ENCODE results near the gene CTNNA2.
A peak's percentile ranks its signal among the peaks of the same experiment; 100 is the strongest.

CTNNA2 gene

DNA sequence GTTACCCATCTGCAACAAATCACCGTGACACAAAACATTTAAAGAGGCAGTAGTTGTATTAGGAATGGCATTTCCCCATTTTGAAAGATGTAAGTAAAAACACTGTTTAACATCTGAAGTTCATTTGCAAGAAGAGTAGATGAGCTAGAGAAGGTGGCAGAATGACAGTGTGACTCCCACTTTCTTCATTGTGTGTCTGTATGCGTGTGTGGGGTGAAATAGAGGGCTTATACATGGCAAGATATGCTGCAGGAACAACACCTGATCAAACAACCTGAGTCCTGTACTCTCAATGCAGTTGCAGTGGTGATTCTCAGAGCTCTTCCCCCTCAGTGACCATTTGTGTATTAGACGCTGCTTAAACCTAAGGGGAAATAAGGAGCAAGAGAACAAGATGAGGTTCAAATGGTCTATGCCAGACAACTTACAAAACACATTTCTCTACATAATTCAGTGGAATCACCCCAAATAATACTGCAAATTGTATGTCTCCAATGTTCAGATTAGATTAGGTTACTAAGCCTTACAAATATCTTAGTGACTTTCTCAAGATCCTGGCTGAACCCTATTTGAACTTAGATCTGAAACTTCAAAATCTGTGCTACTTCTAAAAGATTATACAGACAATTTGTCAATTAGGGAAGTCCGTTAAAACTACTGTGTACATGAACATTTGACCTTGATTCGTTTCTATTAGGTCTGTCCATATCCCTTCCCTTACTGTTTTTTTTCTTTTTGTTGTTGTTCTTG is 561.6 kb downstream of the CTNNA2 start:
- TF ChIP-seq, protein P1, sequence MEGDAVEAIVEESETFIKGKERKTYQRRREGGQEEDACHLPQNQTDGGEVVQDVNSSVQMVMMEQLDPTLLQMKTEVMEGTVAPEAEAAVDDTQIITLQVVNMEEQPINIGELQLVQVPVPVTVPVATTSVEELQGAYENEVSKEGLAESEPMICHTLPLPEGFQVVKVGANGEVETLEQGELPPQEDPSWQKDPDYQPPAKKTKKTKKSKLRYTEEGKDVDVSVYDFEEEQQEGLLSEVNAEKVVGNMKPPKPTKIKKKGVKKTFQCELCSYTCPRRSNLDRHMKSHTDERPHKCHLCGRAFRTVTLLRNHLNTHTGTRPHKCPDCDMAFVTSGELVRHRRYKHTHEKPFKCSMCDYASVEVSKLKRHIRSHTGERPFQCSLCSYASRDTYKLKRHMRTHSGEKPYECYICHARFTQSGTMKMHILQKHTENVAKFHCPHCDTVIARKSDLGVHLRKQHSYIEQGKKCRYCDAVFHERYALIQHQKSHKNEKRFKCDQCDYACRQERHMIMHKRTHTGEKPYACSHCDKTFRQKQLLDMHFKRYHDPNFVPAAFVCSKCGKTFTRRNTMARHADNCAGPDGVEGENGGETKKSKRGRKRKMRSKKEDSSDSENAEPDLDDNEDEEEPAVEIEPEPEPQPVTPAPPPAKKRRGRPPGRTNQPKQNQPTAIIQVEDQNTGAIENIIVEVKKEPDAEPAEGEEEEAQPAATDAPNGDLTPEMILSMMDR (IDR thresholded peaks at IDR 0.05; ENCODE audit: low read depth, low read length): no peak
- H3K27me3 ChIP-seq (ENCODE audit: insufficient read depth, low read depth, severe bottlenecking): no peaks in the 10 kb centered on the region
- no peaks in the 10 kb centered on the region for H3K36me3 ChIP-seq
- H3K4me3 ChIP-seq (ENCODE audit: low read depth, low read length): no peak overlapping the region
- no peaks in the 10 kb centered on the region for H3K9me3 ChIP-seq (ENCODE audit: severe bottlenecking)
- no peak overlapping the region for H3K27ac ChIP-seq
- no peak for DNase-seq

DNA sequence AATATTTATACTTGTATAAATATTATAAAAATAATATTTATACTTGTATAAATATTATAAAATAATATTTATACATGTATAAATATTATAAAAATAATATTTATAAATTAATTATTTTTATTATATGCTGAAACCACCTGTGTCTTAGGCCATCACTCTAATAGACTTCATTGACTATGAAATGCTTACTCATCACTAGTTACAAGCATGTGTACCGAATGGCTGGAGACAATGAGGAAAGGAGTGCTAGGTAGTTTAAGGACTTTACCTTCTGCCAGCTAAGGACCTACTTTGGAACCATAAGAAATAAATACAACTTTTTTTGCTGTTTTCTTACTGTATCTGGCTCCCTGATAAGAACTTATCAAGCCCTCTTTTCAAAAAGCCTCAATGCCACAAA is 562.9 kb downstream of the CTNNA2 start:
- no peak overlapping the region for H3K4me3 ChIP-seq (ENCODE audit: low read depth, low read length)
- H3K27me3 ChIP-seq (ENCODE audit: insufficient read depth, low read depth, severe bottlenecking): no peaks in the 10 kb centered on the region
- no peak for DNase-seq
- H3K27ac ChIP-seq: no peak overlapping the region
- TF ChIP-seq, protein P1 (IDR thresholded peaks at IDR 0.05; ENCODE audit: low read depth, low read length): no peak
- H3K36me3 ChIP-seq: no peaks in the 10 kb centered on the region
- H3K9me3 ChIP-seq (ENCODE audit: severe bottlenecking): no peaks in the 10 kb centered on the region

DNA sequence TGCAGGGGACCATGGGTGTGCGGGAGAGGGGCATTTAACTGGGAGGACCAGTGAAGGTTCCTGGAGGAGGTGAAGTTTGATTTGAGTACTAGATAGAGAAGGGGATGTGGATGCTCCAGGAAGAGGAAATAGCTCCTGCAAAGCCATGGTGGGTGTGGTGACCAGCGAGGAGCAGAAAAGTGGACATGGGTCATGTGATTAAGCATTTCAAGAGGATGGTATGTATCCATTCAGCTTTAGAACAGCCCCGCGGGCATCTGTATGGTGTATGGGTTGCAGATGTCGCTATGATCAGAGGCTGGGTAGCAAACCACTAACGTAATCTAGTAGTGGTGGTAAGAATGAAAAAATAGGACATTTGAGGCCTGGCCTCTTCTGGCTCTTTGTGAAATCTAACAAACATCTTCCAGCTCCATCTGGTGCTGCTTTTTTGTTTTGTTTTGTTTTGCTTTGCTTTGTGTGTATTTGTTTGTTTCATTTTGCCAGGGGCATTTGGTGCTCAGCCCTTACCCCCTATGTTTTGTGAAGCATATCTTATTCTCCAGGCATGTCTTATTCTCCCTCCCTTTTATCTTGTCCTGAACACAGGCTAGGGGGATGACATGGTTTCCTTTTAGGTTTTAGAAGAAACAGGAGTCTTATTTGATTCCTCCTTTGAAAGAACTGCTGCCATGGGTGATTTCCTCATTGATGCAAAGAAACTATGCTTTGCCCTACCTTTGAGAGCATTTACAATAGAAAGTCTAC is 565.6 kb downstream of the CTNNA2 start:
- H3K36me3 ChIP-seq: no peaks in the 10 kb centered on the region
- TF ChIP-seq, protein P1 (IDR thresholded peaks at IDR 0.05; ENCODE audit: low read depth, low read length): no peak
- no peak overlapping the region for H3K4me3 ChIP-seq (ENCODE audit: low read depth, low read length)
- H3K27me3 ChIP-seq (ENCODE audit: insufficient read depth, low read depth, severe bottlenecking): no peaks in the 10 kb centered on the region
- no peak for DNase-seq
- no peaks in the 10 kb centered on the region for H3K9me3 ChIP-seq (ENCODE audit: severe bottlenecking)
- H3K27ac ChIP-seq: no peak overlapping the region

DNA sequence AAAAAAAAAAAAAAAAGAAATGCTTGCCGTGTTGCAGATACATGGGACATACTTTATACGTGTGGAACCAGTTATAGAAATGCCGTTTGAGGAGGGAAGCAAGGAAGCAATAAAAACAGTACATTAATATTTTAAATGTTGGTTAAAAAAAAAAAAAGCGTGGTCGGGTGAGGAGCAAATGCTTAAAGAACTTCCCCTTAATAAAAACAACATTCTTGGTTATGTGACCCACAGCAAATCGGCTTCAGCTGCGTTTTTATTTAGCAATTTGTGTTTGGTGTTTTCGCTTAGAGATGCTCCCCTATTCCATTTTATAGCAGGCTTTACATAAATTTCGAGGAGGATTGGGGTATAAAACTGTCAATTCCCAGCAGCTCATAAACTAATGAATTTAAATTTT is 568.1 kb downstream of the CTNNA2 start:
- DNase-seq: no peak
- H3K9me3 ChIP-seq (ENCODE audit: severe bottlenecking): no peaks in the 10 kb centered on the region
- H3K36me3 ChIP-seq: no peaks in the 10 kb centered on the region
- H3K27me3 ChIP-seq (ENCODE audit: insufficient read depth, low read depth, severe bottlenecking): no peaks in the 10 kb centered on the region
- H3K4me3 ChIP-seq (ENCODE audit: low read depth, low read length): no peak overlapping the region
- H3K27ac ChIP-seq: no peak overlapping the region
- TF ChIP-seq, protein P1 (IDR thresholded peaks at IDR 0.05; ENCODE audit: low read depth, low read length): no peak

DNA sequence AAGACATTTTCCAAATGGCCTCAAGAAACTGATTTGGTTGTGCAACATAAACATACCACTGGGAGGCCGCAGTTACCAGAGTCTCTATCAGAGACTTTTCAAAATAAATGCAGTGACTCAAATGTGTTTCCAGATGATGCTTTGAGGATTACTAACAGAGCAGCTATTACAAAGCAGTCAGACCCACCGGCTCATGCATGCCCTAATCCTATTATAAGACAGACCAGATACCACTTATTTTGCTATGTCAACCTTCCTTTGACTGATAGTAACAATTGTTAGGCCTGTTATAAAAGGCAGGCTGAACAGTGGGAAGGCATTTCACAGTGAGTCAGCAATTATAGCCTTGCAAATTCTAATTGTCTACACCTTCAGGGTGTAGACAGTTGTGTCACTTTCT is 574.0 kb downstream of the CTNNA2 start:
- H3K9me3 ChIP-seq (ENCODE audit: severe bottlenecking): no peaks in the 10 kb centered on the region
- peak; percentile 57 for DNase-seq
- H3K27ac ChIP-seq: peak overlapping the region; percentile 0; the same call in 1 of the 2 replicates
- no peaks in the 10 kb centered on the region for H3K36me3 ChIP-seq
- H3K27me3 ChIP-seq (ENCODE audit: insufficient read depth, low read depth, severe bottlenecking): no peaks in the 10 kb centered on the region
- no peak overlapping the region for H3K4me3 ChIP-seq (ENCODE audit: low read depth, low read length)
- TF ChIP-seq, protein P1 (IDR thresholded peaks at IDR 0.05; ENCODE audit: low read depth, low read length): 0 out of 2 replicates have a peak, but pooled peaks have one; percentile 0
